ENCODE results near the gene DUSP7.

DUSP7 gene

DNA sequence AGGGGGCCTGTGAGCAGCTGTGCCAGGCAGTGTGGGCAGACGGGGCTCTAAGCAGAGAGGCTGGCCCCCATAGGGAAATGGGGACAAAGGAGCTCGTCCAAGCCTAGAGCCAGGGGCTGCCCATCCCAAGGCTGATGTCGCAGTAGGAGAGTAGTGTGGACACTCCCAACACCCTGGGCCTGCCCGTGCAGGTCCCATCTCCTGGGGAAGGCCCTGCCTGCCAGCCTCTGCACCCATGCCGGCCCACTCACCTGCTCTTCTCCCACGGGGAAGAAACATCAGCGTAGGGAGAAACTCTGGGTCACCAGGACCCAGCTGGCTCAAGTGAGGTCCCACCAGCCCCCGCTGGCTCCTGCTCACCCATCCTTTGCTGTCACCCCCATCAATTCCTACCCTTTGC lies 10.7 kb upstream of the DUSP7 start:
- TF ChIP-seq EZH2phosphoT487 (IDR thresholded peaks at IDR 0.05; ENCODE audit: borderline replicate concordance, low read length) = no peak
- TF ChIP-seq, protein P1, sequence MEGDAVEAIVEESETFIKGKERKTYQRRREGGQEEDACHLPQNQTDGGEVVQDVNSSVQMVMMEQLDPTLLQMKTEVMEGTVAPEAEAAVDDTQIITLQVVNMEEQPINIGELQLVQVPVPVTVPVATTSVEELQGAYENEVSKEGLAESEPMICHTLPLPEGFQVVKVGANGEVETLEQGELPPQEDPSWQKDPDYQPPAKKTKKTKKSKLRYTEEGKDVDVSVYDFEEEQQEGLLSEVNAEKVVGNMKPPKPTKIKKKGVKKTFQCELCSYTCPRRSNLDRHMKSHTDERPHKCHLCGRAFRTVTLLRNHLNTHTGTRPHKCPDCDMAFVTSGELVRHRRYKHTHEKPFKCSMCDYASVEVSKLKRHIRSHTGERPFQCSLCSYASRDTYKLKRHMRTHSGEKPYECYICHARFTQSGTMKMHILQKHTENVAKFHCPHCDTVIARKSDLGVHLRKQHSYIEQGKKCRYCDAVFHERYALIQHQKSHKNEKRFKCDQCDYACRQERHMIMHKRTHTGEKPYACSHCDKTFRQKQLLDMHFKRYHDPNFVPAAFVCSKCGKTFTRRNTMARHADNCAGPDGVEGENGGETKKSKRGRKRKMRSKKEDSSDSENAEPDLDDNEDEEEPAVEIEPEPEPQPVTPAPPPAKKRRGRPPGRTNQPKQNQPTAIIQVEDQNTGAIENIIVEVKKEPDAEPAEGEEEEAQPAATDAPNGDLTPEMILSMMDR (IDR thresholded peaks at IDR 0.05; ENCODE audit: low read depth, low read length, poor library complexity, severe bottlenecking) = no peak
- H3K27ac ChIP-seq (ENCODE audit: low read depth, low read length) = no peak overlapping the region
- H3K9me3 ChIP-seq (ENCODE audit: control insufficient read depth, insufficient read depth, low read length) = no peaks in the 10 kb centered on the region
- no peak overlapping the region for H3K4me2 ChIP-seq (ENCODE audit: low read length)
- H4K20me1 ChIP-seq (ENCODE audit: control insufficient read depth, insufficient read depth, low read depth, low read length) = no peaks in the 10 kb centered on the region
- H3K4me1 ChIP-seq (ENCODE audit: control insufficient read depth, low read length) = peaks cover 7% of the 10 kb centered on the region; the same call in 1 of the 2 replicates
- no peaks in the 10 kb centered on the region for H3K9me2 ChIP-seq (replicated peaks; ENCODE audit: control insufficient read depth, low read length)
- H3K27me3 ChIP-seq (ENCODE audit: control insufficient read depth, low read length) = no peaks in the 10 kb centered on the region
- H3K79me2 ChIP-seq (ENCODE audit: control insufficient read depth, low read length) = no peaks in the 10 kb centered on the region
- no peaks in the 10 kb centered on the region for H3F3A ChIP-seq (ENCODE audit: control insufficient read depth, insufficient read depth)
- no peaks in the 10 kb centered on the region for H3K36me3 ChIP-seq (ENCODE audit: control insufficient read depth, low read length)
- no peak overlapping the region for H3K4me3 ChIP-seq (ENCODE audit: low read length)

GRCh38 chr3:52065264-52065756 lies 8.9 kb upstream of the DUSP7 start:
- no peaks in the 10 kb centered on the region for H3K79me2 ChIP-seq (ENCODE audit: control insufficient read depth, low read length)
- H3K27me3 ChIP-seq (ENCODE audit: control insufficient read depth, low read length) = no peaks in the 10 kb centered on the region
- H3K9me3 ChIP-seq (ENCODE audit: control insufficient read depth, insufficient read depth, low read length) = no peaks in the 10 kb centered on the region
- no peaks in the 10 kb centered on the region for H3K9me2 ChIP-seq (replicated peaks; ENCODE audit: control insufficient read depth, low read length)
- no peak overlapping the region for H3K4me2 ChIP-seq (ENCODE audit: low read length)
- TF ChIP-seq, protein P1 (IDR thresholded peaks at IDR 0.05; ENCODE audit: low read depth, low read length, poor library complexity, severe bottlenecking) = no peak
- TF ChIP-seq EZH2phosphoT487 (IDR thresholded peaks at IDR 0.05; ENCODE audit: borderline replicate concordance, low read length) = no peak
- no peak overlapping the region for H3K27ac ChIP-seq (ENCODE audit: low read depth, low read length)
- H4K20me1 ChIP-seq (ENCODE audit: control insufficient read depth, insufficient read depth, low read depth, low read length) = no peaks in the 10 kb centered on the region
- H3K4me1 ChIP-seq (ENCODE audit: control insufficient read depth, low read length) = peaks cover 7% of the 10 kb centered on the region; the same call in 1 of the 2 replicates
- H3K36me3 ChIP-seq (ENCODE audit: control insufficient read depth, low read length) = no peaks in the 10 kb centered on the region
- H3K4me3 ChIP-seq (ENCODE audit: low read length) = no peak overlapping the region
- no peaks in the 10 kb centered on the region for H3F3A ChIP-seq (ENCODE audit: control insufficient read depth, insufficient read depth)

GRCh38 chr3:52064561-52064960 lies 8.2 kb upstream of the DUSP7 start:
- H3K9me2 ChIP-seq (replicated peaks; ENCODE audit: control insufficient read depth, low read length) = no peaks in the 10 kb centered on the region
- peaks cover 7% of the 10 kb centered on the region; the same call in 1 of the 2 replicates for H3K4me1 ChIP-seq (ENCODE audit: control insufficient read depth, low read length)
- TF ChIP-seq EZH2phosphoT487 (IDR thresholded peaks at IDR 0.05; ENCODE audit: borderline replicate concordance, low read length) = no peak
- no peak overlapping the region for H3K27ac ChIP-seq (ENCODE audit: low read depth, low read length)
- H3K36me3 ChIP-seq (ENCODE audit: control insufficient read depth, low read length) = no peaks in the 10 kb centered on the region
- H3K27me3 ChIP-seq (ENCODE audit: control insufficient read depth, low read length) = no peaks in the 10 kb centered on the region
- no peaks in the 10 kb centered on the region for H3K79me2 ChIP-seq (ENCODE audit: control insufficient read depth, low read length)
- H4K20me1 ChIP-seq (ENCODE audit: control insufficient read depth, insufficient read depth, low read depth, low read length) = no peaks in the 10 kb centered on the region
- H3K4me3 ChIP-seq (ENCODE audit: low read length) = no peak overlapping the region
- no peak overlapping the region for H3K4me2 ChIP-seq (ENCODE audit: low read length)
- no peaks in the 10 kb centered on the region for H3K9me3 ChIP-seq (ENCODE audit: control insufficient read depth, insufficient read depth, low read length)
- H3F3A ChIP-seq (ENCODE audit: control insufficient read depth, insufficient read depth) = no peaks in the 10 kb centered on the region

DNA sequence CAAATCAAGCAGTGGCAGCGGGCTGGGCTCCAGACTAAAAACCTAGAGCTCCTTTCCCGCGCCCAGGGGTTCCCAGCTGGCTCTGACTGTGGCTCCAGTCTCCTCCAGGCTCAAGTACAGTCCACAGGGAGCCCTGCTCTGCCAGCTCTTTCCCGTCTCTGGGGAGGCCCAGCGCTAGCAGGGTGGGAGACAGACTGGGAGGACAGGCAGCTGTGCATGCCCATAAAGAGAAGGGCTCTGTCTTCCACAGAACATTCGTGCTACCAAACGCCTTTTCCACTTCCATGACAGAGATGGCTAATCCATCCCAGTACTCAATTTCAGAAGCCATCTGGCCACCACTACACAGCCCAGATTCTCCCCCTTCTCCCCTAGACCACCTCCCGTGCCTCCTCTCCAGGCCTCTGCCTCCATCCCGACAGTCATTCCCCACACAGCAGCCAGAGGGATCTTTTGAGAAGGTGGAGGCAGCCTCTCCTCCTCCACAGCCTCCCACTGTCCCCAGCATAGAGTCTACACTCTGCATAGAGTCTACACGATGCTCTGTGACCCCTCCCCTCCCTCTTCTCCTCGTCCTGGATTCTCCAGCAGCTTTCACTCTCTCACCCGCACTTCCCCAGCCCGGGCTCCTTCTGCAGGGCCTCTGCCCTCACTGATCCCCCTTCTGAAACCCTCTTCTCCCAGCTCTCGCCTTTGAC lies 6.8 kb upstream of the DUSP7 start:
- Histone ChIP-seq H4K20me1 (ENCODE audit: control insufficient read depth, insufficient read depth, low read depth, low read length) (no peaks in the 10 kb centered on the region), H3K27ac (ENCODE audit: low read depth, low read length) (no peak overlapping the region), H3K27me3 (ENCODE audit: control insufficient read depth, low read length) (no peaks in the 10 kb centered on the region), H3K79me2 (ENCODE audit: control insufficient read depth, low read length) (no peaks in the 10 kb centered on the region), H3K4me2 (ENCODE audit: low read length) (no peak overlapping the region), H3K9me2 (replicated peaks; ENCODE audit: control insufficient read depth, low read length) (no peaks in the 10 kb centered on the region), H3K9me3 (ENCODE audit: control insufficient read depth, insufficient read depth, low read length) (no peaks in the 10 kb centered on the region), H3K4me1 (ENCODE audit: control insufficient read depth, low read length) (peaks cover 9% of the 10 kb centered on the region), H3F3A (ENCODE audit: control insufficient read depth, insufficient read depth) (no peaks in the 10 kb centered on the region), H3K36me3 (ENCODE audit: control insufficient read depth, low read length) (no peaks in the 10 kb centered on the region), H3K4me3 (ENCODE audit: low read length) (no peak overlapping the region)
- TF ChIP-seq EZH2phosphoT487 (IDR thresholded peaks at IDR 0.05; ENCODE audit: borderline replicate concordance, low read length) = no peak
- TF ChIP-seq, protein P1 (IDR thresholded peaks at IDR 0.05; ENCODE audit: low read depth, low read length, poor library complexity, severe bottlenecking) = no peak
